H9 (cell line): Measurements from ENCODE around the gene HERC4. TPM values are rescaled to one million over a fixed set of nuclear protein-coding genes. Genes with fewer than 3 reads are reported as not detected.

ENCODE experiments used
- DNase-seq: peaks from one replicate; pipeline ENCODE4 v3.0.0-alpha.2; 2017
- H2AFZ ChIP-seq: one replicate; pipeline ENCODE4 v1.6.1; 2013; ENCODE audit warnings: mild to moderate bottlenecking, low read length, control low read depth, moderate library complexity
- H2AK5ac ChIP-seq: 2 replicates; pipeline ENCODE4 v1.6.1; 2013; ENCODE audit warnings: low read length, control low read depth, mixed read lengths; ENCODE audit not compliant: insufficient read length
- H2BK120ac ChIP-seq: one replicate; pipeline ENCODE4 v1.6.1; 2013; ENCODE audit warnings: low read depth, mild to moderate bottlenecking, low read length, control low read depth, inconsistent platforms; ENCODE audit not compliant: poor library complexity, severe bottlenecking
- H2BK12ac ChIP-seq: 2 replicates; pipeline ENCODE4 v1.6.1; 2013; ENCODE audit warnings: low read length, control low read depth, mixed read lengths, low read depth; ENCODE audit not compliant: insufficient read length
- H2BK15ac ChIP-seq: 2 replicates; pipeline ENCODE4 v1.6.1; 2013; ENCODE audit warnings: low read depth, low read length, control low read depth
- H2BK20ac ChIP-seq: one replicate; pipeline ENCODE4 v1.6.1; 2013; ENCODE audit warnings: low read depth, mild to moderate bottlenecking, low read length, control low read depth, inconsistent platforms; ENCODE audit not compliant: poor library complexity, severe bottlenecking
- H2BK5ac ChIP-seq: 2 replicates; pipeline ENCODE4 v1.6.1; 2013; ENCODE audit warnings: low read length, control low read depth, mixed read lengths; ENCODE audit not compliant: insufficient read length
- H3K14ac ChIP-seq: 2 replicates; pipeline ENCODE4 v1.6.1; 2013; ENCODE audit warnings: low read length, control low read depth; ENCODE audit not compliant: insufficient read depth
- H3K18ac ChIP-seq: 2 replicates; pipeline ENCODE4 v1.6.1; 2013; ENCODE audit warnings: low read depth, mild to moderate bottlenecking, mixed read lengths, low read length, control low read depth; ENCODE audit not compliant: insufficient read length
- H3K23ac ChIP-seq: 2 replicates; pipeline ENCODE4 v1.6.1; 2013; ENCODE audit warnings: low read length, control low read depth, mixed read lengths, low read depth; ENCODE audit not compliant: insufficient read length
- H3K23me2 ChIP-seq: 2 replicates; pipeline ENCODE4 v1.6.1; 2013; ENCODE audit warnings: low read depth, mild to moderate bottlenecking, mixed read lengths, low read length, control low read depth; ENCODE audit not compliant: insufficient read length, poor library complexity, severe bottlenecking
- H3K27ac ChIP-seq: 2 replicates; pipeline ENCODE4 v1.5.1; 2013; ENCODE audit warnings: low read length, control low read depth, mixed read lengths, low read depth; ENCODE audit not compliant: insufficient read length
- H3K27me3 ChIP-seq: 2 replicates; pipeline ENCODE4 v1.6.1; 2013; ENCODE audit warnings: low read length, control low read depth, inconsistent platforms; ENCODE audit not compliant: insufficient read depth
- H3K4ac ChIP-seq: 2 replicates; pipeline ENCODE4 v1.6.1; 2013; ENCODE audit warnings: low read depth, mild to moderate bottlenecking, control low read depth, inconsistent platforms, low read length, moderate library complexity
- H3K4me1 ChIP-seq: 2 replicates; pipeline ENCODE4 v1.6.1; 2013; ENCODE audit warnings: low read length, control low read depth, inconsistent platforms; ENCODE audit not compliant: insufficient read depth
- H3K4me2 ChIP-seq: 2 replicates; pipeline ENCODE4 v1.6.1; 2013; ENCODE audit warnings: low read length, control low read depth, mixed read lengths; ENCODE audit not compliant: insufficient read length, insufficient read depth
- H3K56ac ChIP-seq: 2 replicates; pipeline ENCODE4 v1.6.1; 2013; ENCODE audit warnings: low read depth, mild to moderate bottlenecking, mixed read lengths, low read length, control low read depth; ENCODE audit not compliant: insufficient read length
- H3K79me1 ChIP-seq: 2 replicates; pipeline ENCODE4 v1.6.1; 2013; ENCODE audit warnings: low read depth, mild to moderate bottlenecking, moderate library complexity, low read length, control low read depth, inconsistent platforms; ENCODE audit not compliant: insufficient read depth, poor library complexity, severe bottlenecking
- H3K79me2 ChIP-seq: 2 replicates; pipeline ENCODE4 v1.6.1; 2013; ENCODE audit warnings: low read length, control low read depth, inconsistent platforms; ENCODE audit not compliant: insufficient read depth
- H3K9ac ChIP-seq: 2 replicates; pipeline ENCODE4 v1.6.1; 2013; ENCODE audit warnings: low read length, control low read depth, mixed read lengths; ENCODE audit not compliant: insufficient read length; ENCODE audit errors: extremely low read depth
- H3K9me3 ChIP-seq: one replicate; pipeline ENCODE4 v1.6.1; 2013; ENCODE audit warnings: low read depth, low read length, inconsistent platforms; ENCODE audit not compliant: control insufficient read depth
- H3T11ph ChIP-seq: one replicate; pipeline ENCODE4 v1.6.1; 2013; ENCODE audit warnings: mild to moderate bottlenecking, low read length, control low read depth, inconsistent platforms
- H4K20me1 ChIP-seq: one replicate; pipeline ENCODE4 v1.6.1; 2013; ENCODE audit not compliant: control insufficient read depth, insufficient read length, insufficient read depth
- H4K5ac ChIP-seq: 2 replicates; pipeline ENCODE4 v1.6.1; 2013; ENCODE audit warnings: low read depth, mild to moderate bottlenecking, mixed read lengths, low read length, control low read depth; ENCODE audit not compliant: insufficient read length
- H4K8ac ChIP-seq: replicated peaks from 2 replicates; pipeline ENCODE4 v1.6.1; 2013; ENCODE audit warnings: low read length, control low read depth, mixed read lengths, low read depth; ENCODE audit not compliant: insufficient read length
- H4K91ac ChIP-seq: 2 replicates; pipeline ENCODE4 v1.6.1; 2013; ENCODE audit warnings: low read depth, mild to moderate bottlenecking, moderate library complexity, mixed read lengths, low read length, control low read depth; ENCODE audit not compliant: insufficient read length
- H3K27ac Mint-ChIP-seq, 3 experiments: 2 replicates in 2 of 3; 3 replicates in 1 of 3; pipeline ENCODE4 v1.8.0; 2020 to 2021; ENCODE audit warnings: mixed read lengths in 3 of 3, mild to moderate bottlenecking in 1 of 3, moderate library complexity in 1 of 3
- H3K27me3 Mint-ChIP-seq: 2 replicates; pipeline ENCODE4 v1.8.0; 2021; ENCODE audit warnings: low read depth, mild to moderate bottlenecking, moderate library complexity, mixed read lengths
- H3K36me3 Mint-ChIP-seq, 3 experiments: 2 replicates in 2 of 3; 3 replicates in 1 of 3; pipeline ENCODE4 v1.8.0; 2020 to 2021; ENCODE audit warnings: low read depth in 3 of 3, mixed read lengths in 3 of 3; ENCODE audit not compliant: insufficient read depth in 1 of 3
- H3K4me1 Mint-ChIP-seq, 2 experiments: 2 replicates each; pipeline ENCODE4 v1.8.0; 2020; ENCODE audit warnings: mixed read lengths in 2 of 2
- H3K4me3 Mint-ChIP-seq, 2 experiments: 2 replicates in 1 of 2; 3 replicates in 1 of 2; pipeline ENCODE4 v1.8.0; 2020 to 2021; ENCODE audit warnings: mild to moderate bottlenecking in 2 of 2, mixed read lengths in 2 of 2, moderate library complexity in 1 of 2
- H3K9me3 Mint-ChIP-seq, 2 experiments: 2 replicates in 1 of 2; 3 replicates in 1 of 2; pipeline ENCODE4 v1.8.0; 2020; ENCODE audit warnings: mild to moderate bottlenecking in 2 of 2, mixed read lengths in 2 of 2, moderate library complexity in 1 of 2
- WGBS: extraction: QIAGEN DNeasy Blood & Tissue Kit; methylation state at CpG from one replicate; pipeline ENCODE4 v1.1.7; 2013; ENCODE audit warnings: missing lambda C conversion rate, low lambda C conversion rate, mixed read lengths; ENCODE audit not compliant: insufficient read length; ENCODE audit errors: extremely low coverage; 5-methylcytosine and 5-hydroxymethylcytosine counted together
- total RNA-seq: library from RNA; stranded (reverse); gene quantifications from 2 replicates; pipeline ENCODE4 v1.2.1, GENCODE V29; 2021
- TF ChIP-seq, protein P1 (sequence below): fragments of 200-600 bp; sonication (generic); conservative IDR thresholded peaks from 3 replicates; pipeline ENCODE4 v1.8.0; 2021; ENCODE audit warnings: antibody characterized with exemption, mild to moderate bottlenecking

The HERC4 gene
- total RNA-seq, 1 experiment from 2014 or later, result 24.5 TPM

DNA sequence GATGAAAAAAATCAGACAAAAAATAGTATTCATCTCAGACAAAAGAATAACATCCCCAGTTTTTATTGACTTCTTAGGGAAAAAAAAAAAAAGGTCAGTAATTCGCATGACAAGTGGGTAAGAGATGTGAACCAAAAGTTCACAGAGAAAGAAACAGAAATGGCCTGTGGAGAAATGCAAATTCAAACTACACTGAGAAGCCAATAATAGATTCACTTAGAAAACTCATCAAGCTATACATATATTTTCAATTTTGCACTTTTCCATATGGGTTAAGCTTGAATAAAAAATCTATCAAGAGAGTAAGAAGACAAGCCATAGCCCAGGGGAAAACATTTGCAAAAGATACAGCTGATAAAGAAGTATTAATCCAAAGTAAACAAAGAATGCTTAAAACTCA, 28.0 kb downstream of the HERC4 start:
- no peaks in the 10 kb centered on the region for H3K4me1 ChIP-seq
- DNase-seq, result no peak
- H3K23ac ChIP-seq, result no peak overlapping the region
- Mint-ChIP-seq H3K36me3 (peaks cover 7 to 13% (median 7%) of the 10 kb centered on the region in 3 experiments; a peak in 3 of 7 replicates), H3K27me3 (no peaks in the 10 kb centered on the region), H3K4me3 (no peak overlapping the region), H3K4me1 (peaks cover 13 to 17% of the 10 kb centered on the region in 2 experiments), H3K27ac (peak overlapping the region in 2 of 3 experiments; percentile 1 to 53; a peak in 4 of 7 replicates), H3K9me3 (peaks cover 0 to 2% of the 10 kb centered on the region in 2 experiments; a peak in 1 of 5 replicates)
- H2BK5ac ChIP-seq, result no peak overlapping the region
- H2AFZ ChIP-seq, result no peak overlapping the region
- no peaks in the 10 kb centered on the region for H3K23me2 ChIP-seq
- H3K27ac ChIP-seq, result no peak overlapping the region
- H3K79me1 ChIP-seq, result peaks cover 4% of the 10 kb centered on the region
- no peak overlapping the region for H2AK5ac ChIP-seq
- no peak overlapping the region for H3K18ac ChIP-seq
- H3T11ph ChIP-seq, result no peak overlapping the region
- H4K91ac ChIP-seq, result no peak overlapping the region
- H3K4ac ChIP-seq, result no peak overlapping the region
- H3K4me2 ChIP-seq, result no peak overlapping the region
- H3K79me2 ChIP-seq, result no peaks in the 10 kb centered on the region
- no peaks in the 10 kb centered on the region for H3K9me3 ChIP-seq
- H3K27me3 ChIP-seq, result no peaks in the 10 kb centered on the region
- no peak overlapping the region for H2BK120ac ChIP-seq
- H3K56ac ChIP-seq, result no peak overlapping the region
- no peak overlapping the region for H4K5ac ChIP-seq
- no peak overlapping the region for H2BK15ac ChIP-seq
- WGBS, result no CpG with 5 or more reads among the region's 1 CpG
- no peak overlapping the region for H2BK12ac ChIP-seq
- H3K14ac ChIP-seq, result no peak overlapping the region
- no peak overlapping the region for H4K8ac ChIP-seq
- H2BK20ac ChIP-seq, result no peak overlapping the region
- H4K20me1 ChIP-seq, result no peaks in the 10 kb centered on the region
- no peak overlapping the region for H3K9ac ChIP-seq
- TF ChIP-seq, protein P1, sequence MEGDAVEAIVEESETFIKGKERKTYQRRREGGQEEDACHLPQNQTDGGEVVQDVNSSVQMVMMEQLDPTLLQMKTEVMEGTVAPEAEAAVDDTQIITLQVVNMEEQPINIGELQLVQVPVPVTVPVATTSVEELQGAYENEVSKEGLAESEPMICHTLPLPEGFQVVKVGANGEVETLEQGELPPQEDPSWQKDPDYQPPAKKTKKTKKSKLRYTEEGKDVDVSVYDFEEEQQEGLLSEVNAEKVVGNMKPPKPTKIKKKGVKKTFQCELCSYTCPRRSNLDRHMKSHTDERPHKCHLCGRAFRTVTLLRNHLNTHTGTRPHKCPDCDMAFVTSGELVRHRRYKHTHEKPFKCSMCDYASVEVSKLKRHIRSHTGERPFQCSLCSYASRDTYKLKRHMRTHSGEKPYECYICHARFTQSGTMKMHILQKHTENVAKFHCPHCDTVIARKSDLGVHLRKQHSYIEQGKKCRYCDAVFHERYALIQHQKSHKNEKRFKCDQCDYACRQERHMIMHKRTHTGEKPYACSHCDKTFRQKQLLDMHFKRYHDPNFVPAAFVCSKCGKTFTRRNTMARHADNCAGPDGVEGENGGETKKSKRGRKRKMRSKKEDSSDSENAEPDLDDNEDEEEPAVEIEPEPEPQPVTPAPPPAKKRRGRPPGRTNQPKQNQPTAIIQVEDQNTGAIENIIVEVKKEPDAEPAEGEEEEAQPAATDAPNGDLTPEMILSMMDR, result no peak
